Measurements from ENCODE around the gene MOB4.
"Not testable (repeated sequence)": the region's sequence is repeated elsewhere in the genome, so short reads cannot be mapped to it uniquely, and the experiment has no call there.

Gene MOB4

DNA sequence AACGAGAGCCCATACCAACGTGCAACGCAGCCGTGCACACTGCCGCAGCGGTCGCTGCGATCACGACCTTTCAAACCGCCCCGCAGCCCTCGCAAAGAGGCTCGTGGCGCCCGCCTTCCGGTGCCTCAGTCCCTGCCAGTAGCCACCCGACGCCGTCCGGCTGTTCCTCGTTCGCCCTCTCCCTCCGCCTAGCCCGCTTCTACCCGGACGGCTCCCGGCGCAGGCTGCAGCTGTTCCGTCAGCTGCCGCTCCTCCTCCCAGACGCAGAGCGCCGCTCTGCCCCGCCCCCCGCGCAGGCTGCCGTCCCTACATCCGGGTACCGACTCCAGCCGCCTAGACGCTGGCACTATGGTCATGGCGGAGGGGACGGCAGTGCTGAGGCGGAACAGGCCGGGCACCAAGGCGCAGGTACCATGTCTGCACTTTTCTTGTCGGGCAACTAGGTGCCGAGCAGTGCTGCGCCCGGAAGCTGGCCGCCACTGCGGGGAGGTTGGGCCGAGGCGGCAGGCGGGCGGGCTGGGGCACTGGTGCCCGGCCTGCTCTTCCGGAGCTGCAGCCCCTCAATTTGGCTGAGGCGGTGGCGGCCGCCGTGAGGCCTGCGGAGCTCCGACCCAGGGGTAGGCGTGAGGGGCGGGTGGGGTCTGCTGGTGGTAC is at the start of gene MOB4:
TSS of gene MOB4 (plus strand) at position 328 of the 654 bp plus-strand sequence. CDS start at position 349, 21 bp downstream.
- FAIRE-seq: peak; percentile 59
- peak; percentile 90 for DNase-seq (ENCODE audit: low spot score)

DNA sequence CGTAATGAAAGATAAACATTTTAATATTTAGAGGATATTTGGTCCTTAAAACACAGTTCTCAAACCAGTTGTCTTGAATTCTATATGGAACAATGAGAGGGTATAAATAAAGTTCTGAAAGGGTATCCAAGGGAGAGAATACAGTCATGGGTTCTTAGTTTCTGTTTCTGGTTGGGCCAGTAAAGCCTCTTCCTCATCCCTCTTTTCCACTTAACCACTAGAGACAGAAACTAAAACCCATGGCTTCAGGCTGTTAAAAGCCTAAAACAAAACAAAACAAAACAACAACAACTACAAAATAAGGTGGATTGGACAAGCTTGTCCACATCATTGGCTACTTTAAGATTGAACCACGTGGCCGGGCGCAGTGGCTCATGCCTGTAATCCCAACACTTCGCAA is 43.7 kb upstream of the MOB4 start:
- FAIRE-seq: no peak

GRCh38 chr2:197477797-197478196 is 38.1 kb upstream of the MOB4 start:
- FAIRE-seq (no peak), DNase-seq (ENCODE audit: low spot score) (no peak)

More for the DNA sequence above, 43.7 kb upstream of the MOB4 start:
- no peak for DNase-seq (ENCODE audit: low spot score)

GRCh38 chr2:197480165-197481036 is 35.5 kb upstream of the MOB4 start:
- FAIRE-seq: no peak
- no peak for DNase-seq (ENCODE audit: low spot score)

GRCh38 chr2:197484248-197484647 is 31.6 kb upstream of the MOB4 start:
- DNase-seq (ENCODE audit: low spot score); FAIRE-seq: not testable (repeated sequence)

DNA sequence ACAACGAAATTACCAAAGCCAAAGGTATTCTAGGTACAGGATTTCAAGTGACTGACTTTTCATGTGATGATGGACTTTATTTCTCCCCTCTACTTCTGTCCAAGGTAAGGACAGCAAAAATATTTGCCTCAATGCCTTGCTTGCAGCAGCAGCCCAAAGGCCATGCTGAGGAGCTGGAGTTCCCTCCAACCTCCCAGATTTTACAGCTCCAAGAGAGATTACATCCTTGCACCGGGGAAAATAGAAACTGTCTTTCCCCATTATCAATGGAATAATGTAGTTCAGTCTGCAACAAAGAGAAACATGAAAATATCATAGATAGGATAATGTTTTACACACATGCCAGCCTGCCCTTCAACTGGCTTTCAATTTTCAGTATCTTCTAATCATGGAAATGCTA is 29.7 kb upstream of the MOB4 start:
- no peak for DNase-seq (ENCODE audit: low spot score)
- FAIRE-seq: no peak

- FAIRE-seq (no peak), DNase-seq (ENCODE audit: low spot score) (no peak)
Measured at GRCh38 chr2:197487385-197487784, 28.5 kb upstream of the MOB4 start.

DNA sequence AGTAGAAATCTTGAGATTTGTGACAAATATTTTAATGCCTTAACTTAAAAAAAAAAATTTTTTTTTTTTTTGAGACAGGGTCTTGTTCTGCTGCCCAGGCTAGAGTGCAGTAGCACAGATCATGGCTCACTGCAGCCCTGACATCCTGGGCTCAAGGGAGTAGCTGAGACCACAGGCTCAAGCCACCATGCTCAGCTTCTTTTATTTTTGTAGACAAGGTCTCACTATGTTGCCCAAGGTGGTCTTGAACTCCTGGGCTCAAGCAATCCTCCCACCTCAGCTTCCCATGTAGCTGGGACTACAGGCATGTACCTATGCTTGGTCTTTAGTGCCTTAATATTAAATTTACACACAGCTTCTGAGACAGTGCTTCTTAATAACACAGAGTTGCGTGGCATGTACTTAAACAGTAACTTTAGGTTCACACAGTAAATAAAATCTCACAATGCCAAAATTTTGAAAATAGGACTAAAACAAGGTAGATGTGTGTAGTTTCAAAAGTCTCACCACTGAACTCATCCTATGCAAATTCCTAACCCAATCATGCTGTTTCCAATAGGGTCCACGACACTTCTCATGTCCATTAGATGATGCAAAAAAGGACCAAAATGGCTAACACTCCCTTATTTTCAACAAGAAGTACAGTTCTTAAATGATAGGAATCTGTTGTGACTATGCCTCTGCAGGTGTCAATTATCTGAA is 20.3 kb upstream of the MOB4 start:
- DNase-seq (ENCODE audit: low spot score): no peak
- FAIRE-seq: no peak

GRCh38 chr2:197496695-197497094 is 19.2 kb upstream of the MOB4 start:
- FAIRE-seq (no peak), DNase-seq (ENCODE audit: low spot score) (no peak)

DNA sequence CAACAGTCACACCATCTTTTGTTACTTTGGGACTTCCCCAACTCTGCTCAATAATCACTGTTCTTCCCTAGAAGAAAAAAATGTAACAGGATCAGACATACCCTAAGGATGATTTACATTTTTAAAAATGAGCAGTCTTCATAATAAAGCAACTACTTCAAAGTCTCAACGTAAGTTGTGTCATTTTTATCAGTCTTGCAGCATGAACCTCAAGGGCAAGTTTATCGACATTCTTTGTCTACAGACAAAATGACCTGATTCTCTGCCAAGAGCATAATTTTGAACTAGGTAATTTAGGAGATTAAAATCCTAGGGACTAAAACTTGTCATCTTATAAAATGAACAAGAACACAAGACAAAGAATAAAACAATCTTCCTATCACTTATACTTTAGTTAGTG is 18.5 kb upstream of the MOB4 start:
- FAIRE-seq (no peak), DNase-seq (ENCODE audit: low spot score) (no peak)

GRCh38 chr2:197498235-197498936 is 17.5 kb upstream of the MOB4 start:
- no peak for FAIRE-seq
- no peak for DNase-seq (ENCODE audit: low spot score)

GRCh38 chr2:197498937-197499593 is 16.8 kb upstream of the MOB4 start:
- no peak for FAIRE-seq
- peak; percentile 45 for DNase-seq (ENCODE audit: low spot score)

DNA sequence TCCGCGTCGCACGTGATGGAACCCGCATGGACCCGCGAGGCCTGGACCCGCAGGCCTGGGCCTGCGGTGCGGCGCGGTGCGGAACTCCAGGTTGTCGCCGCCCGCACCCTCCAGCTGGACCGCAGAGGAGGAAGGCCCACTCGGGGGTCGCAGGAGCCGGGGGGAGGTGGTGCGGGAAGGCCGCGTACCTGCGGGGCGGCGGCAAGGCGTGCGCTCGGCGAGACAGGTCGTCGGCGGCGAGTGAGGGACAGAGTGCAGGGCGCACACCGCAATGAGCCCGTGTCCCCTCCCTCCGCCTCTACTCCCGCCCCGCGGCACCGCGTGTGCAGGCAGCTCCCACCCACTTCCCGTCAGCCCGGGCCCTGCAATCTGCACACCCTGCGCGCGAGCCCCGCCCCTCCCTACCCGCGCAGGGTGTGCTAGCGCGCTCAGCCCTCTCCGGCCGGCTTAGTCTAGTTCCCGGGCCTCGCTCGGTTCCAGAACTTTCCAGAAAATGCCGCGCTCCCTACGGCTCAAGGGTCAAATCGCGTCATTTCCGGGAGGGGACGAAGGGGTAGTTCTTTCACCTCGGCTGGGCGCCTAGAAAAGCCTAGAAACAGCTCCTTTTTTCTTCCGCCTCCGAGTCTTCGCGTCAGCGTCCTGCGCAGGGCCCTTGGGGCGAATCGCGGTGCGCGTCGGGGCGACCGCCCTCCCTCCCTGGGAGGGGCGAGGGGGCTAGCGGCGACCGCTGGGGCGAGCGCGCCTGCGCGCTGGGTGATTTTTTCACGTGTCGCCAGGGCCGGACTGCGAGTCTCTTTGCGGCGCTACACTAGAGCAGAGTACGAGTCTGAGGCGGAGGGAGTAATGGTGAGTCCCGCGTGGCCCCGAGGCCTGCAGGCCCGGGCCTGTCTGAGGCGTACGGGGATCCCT is 16.0 kb upstream of the MOB4 start, which contains the start of the genes HSPD1 and HSPE1:
TSS of gene HSPD1 (minus strand) at position 247 of the 909 bp plus-strand sequence. CDS start 992 bp downstream, outside the sequence.
TSS of gene HSPE1 (plus strand) at position 786 of the 909 bp plus-strand sequence. CDS start at position 844, 58 bp downstream.
- peak; percentile 61 for FAIRE-seq
- DNase-seq (ENCODE audit: low spot score): peak; percentile 98

- FAIRE-seq: no peak
- DNase-seq (ENCODE audit: low spot score): no peak
Measured at GRCh38 chr2:197500503-197501131, 15.2 kb upstream of the MOB4 start.

- no peak for DNase-seq (ENCODE audit: low spot score)
- FAIRE-seq: no peak
Measured at GRCh38 chr2:197502201-197502600, 13.7 kb upstream of the MOB4 start.

DNA sequence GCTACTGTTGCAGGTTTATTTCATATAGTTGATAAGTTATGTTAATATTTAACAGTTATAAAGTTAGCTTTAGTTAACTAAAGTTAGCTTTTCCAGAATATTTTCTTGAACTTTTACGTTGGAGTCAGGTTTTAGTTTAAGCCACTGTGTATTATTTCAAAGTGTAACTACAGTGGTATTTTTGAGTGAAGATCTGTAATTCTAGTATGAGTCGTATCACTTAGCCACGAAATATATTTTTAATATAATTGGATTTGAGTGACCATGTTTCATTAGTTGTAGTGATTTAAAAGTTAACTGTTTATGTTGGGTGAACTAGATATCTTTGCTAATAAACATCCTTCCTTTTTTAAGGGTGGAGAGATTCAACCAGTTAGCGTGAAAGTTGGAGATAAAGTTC is 13.2 kb upstream of the MOB4 start:
- DNase-seq (ENCODE audit: low spot score): no peak
- FAIRE-seq: no peak

- no peak for DNase-seq (ENCODE audit: low spot score)
- FAIRE-seq: no peak
Measured at GRCh38 chr2:197504000-197504399, 11.9 kb upstream of the MOB4 start.

GRCh38 chr2:197504512-197504911 is 11.4 kb upstream of the MOB4 start:
- FAIRE-seq (no peak), DNase-seq (ENCODE audit: low spot score) (no peak)

- DNase-seq (ENCODE audit: low spot score) (no peak), FAIRE-seq (no peak)
Measured at GRCh38 chr2:197506658-197507057, 9.2 kb upstream of the MOB4 start.
